Sigmoid colon (tissue), 4 donors: Measurements from ENCODE around the gene ALOX5.

Source experiments
- EP300 ChIP-seq, 4 donors: sonication (generic); formaldehyde crosslinking; IDR thresholded peaks; one replicate each; pipeline ENCODE4 v1.6.1; 2017; ENCODE audit warnings: antibody characterized with exemption in 4 of 4
- POLR2A ChIP-seq, 2 donors: fragments of 450-650 bp; IDR thresholded peaks; one replicate each; pipeline ENCODE4 v1.6.1; 2016; ENCODE audit warnings: antibody characterized with exemption in 2 of 2, mild to moderate bottlenecking in 2 of 2, moderate library complexity in 2 of 2

DNA sequence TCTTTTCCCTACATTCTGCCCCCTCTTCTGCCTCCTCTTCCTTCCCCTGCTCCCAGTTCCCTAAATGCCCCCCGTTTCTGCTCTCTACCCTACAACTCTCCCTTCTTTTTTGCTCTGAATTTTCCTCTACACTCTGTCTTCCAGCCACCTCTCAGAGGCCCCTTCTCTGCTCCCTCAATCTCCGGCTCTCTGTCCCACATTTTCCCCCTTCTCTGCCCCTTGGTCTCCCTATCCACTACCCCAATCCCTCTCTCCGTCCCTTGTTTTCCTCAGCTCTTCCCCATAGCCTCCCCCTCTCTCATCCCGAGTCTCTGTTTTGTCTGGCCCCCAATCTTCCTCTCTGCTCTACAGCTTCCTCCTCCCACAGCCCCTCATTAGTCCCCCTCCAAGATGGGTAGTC is 3.3 kb downstream of the ALOX5 start:
- no peak for TF ChIP-seq EP300 (IDR thresholded peaks at IDR 0.05)
- no peak for TF ChIP-seq POLR2A (IDR thresholded peaks at IDR 0.05)
